ENCODE results near the gene PDIA5. TPM values are rescaled to one million over a fixed set of nuclear protein-coding genes. Genes with fewer than 3 reads are reported as not detected.
A peak's percentile ranks its signal among the peaks of the same experiment; 100 is the strongest.

Gene PDIA5
- total and polyA plus RNA-seq, 7 donors: 4.2 to 23.0 (median 13.9) TPM

DNA sequence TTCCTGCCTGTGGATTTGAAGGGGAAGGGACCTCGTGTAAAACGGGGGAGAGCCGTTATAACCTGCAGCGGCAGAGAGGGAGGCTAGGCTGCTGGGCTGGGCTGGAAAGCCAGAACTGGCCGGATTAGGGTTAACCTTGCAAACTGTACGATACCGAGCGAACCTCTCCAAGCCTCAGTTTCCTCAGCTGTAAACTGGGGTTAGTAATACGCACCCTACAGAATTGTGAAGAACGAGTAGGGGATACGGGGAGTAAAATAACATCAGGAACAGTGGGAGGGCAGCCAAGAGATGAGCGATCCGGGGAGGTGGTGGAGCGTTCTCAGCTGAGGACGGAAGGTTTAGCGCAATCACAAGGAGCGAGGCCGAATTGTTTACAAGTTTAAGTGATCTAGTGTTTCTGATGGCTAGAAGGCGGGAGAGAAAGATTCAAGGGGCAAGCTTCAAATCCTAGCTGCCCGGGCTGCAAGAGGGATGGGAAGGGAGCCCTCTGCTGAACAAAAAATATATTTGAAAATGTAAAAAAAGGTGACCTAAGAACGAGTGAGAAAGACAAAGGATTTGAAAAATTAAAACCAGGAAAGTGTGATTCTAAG, 38.5 kb upstream of the PDIA5 start:
- TF ChIP-seq EP300 (IDR thresholded peaks at IDR 0.05) (no peak), POLR2AphosphoS5 (IDR thresholded peaks at IDR 0.05) (no peak), POLR2A (IDR thresholded peaks at IDR 0.05) (no peak), CTCF (IDR thresholded peaks at IDR 0.05) (peak; percentile 26 to 58 (median 44))
- H3K27ac ChIP-seq: peak overlapping the region in 2 of 4 donors; percentile 1 to 51
- H3K36me3 ChIP-seq: no peaks in the 10 kb centered on the region
- no peaks in the 10 kb centered on the region for H3K9me3 ChIP-seq
- peaks cover 0 to 33% (median 31%) of the 10 kb centered on the region in 4 donors for H3K4me1 ChIP-seq
- peak; percentile 74 for DNase-seq
- 1% methylated on average over 21 of the region's 21 CpGs for WGBS, 2 donors
- peaks cover 12 to 81% (median 38%) of the 10 kb centered on the region in 3 donors for H3K27me3 ChIP-seq
- peak overlapping the region; percentile 27 to 61 (median 52) for H3K4me3 ChIP-seq
- intact Hi-C loops (cut with DNase I): loop anchor here (2.0 to 10.0 kb wide), 5 partner anchors 38 to 231 kb away; partner anchors contain the start of genes PDIA5, SEC22A and SLC49A4

DNA sequence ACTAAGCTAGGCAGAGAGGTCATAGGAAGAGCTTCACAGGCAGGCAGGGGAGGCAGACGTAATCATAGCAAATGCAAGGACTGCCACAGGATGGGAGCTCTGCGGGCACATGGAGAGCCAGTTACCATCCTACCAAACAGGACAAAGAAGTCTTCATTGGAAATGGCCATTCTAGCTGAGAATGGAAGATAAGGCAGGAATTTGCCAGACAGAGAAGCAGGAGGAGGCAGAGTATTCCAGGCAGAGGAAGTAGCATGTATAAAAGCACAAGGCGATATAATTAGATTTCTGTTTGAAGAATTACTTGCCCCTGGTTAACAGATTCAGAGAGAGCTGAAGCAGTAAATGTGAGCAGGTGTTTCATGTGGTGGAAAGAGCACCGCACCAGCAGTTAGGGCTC, 35.8 kb upstream of the PDIA5 start:
- intact Hi-C loops (cut with DNase I): no loop called here
- WGBS, 2 donors: 78 to 80% methylated on average over 4 of the region's 4 CpGs
- no peak for DNase-seq
- Histone ChIP-seq H3K36me3 (no peaks in the 10 kb centered on the region), H3K4me3 (no peak overlapping the region), H3K27ac (no peak overlapping the region), H3K27me3 (peaks cover 12 to 88% (median 46%) of the 10 kb centered on the region in 3 donors), H3K4me1 (peaks cover 0 to 31% (median 29%) of the 10 kb centered on the region in 4 donors), H3K9me3 (no peaks in the 10 kb centered on the region)
- TF ChIP-seq POLR2AphosphoS5 (IDR thresholded peaks at IDR 0.05) (no peak), POLR2A (IDR thresholded peaks at IDR 0.05) (no peak), EP300 (IDR thresholded peaks at IDR 0.05) (no peak), CTCF (IDR thresholded peaks at IDR 0.05) (no peak)

GRCh38 chr3:123032057-123032456, 34.8 kb upstream of the PDIA5 start:
- Histone ChIP-seq H3K4me1 (peaks cover 0 to 21% (median 19%) of the 10 kb centered on the region in 4 donors), H3K4me3 (no peak overlapping the region), H3K36me3 (no peaks in the 10 kb centered on the region), H3K9me3 (no peaks in the 10 kb centered on the region), H3K27ac (no peak overlapping the region), H3K27me3 (peaks cover 9 to 78% (median 36%) of the 10 kb centered on the region in 3 donors)
- peak; percentile 26 for DNase-seq
- WGBS, 2 donors: 56 to 71% methylated on average over 3 of the region's 3 CpGs
- intact Hi-C loops (cut with DNase I): no loop called here
- TF ChIP-seq EP300 (IDR thresholded peaks at IDR 0.05) (no peak), CTCF (IDR thresholded peaks at IDR 0.05) (no peak)

DNA sequence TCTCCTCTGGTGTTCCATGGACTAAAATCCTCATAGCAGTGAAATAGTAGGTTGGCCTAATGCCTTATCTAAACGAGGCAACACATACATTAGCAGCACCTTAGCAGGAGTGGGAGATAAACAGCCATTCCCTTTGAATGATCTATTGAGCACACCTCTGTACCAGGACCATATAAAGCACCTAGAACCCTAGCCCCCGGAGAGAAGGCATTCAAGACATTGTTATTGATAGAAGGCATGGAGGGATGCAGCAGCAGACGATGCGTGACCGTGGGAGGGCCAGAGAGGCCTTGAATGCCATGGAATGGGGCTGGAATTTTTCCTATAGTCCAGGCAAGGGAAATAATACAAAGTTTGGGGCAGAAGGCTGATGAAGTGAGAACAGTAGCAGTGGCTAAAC, 32.7 kb upstream of the PDIA5 start:
- peak; percentile 2 for DNase-seq
- Histone ChIP-seq H3K27me3 (peaks cover 0 to 57% (median 24%) of the 10 kb centered on the region in 3 donors), H3K4me3 (no peak overlapping the region), H3K4me1 (peaks cover 0 to under 1% (median under 1%) of the 10 kb centered on the region in 4 donors), H3K9me3 (no peaks in the 10 kb centered on the region), H3K27ac (no peak overlapping the region), H3K36me3 (no peaks in the 10 kb centered on the region)
- intact Hi-C loops (cut with DNase I): no loop called here
- WGBS, 2 donors: 86 to 92% methylated on average over 5 of the region's 5 CpGs
- TF ChIP-seq CTCF (IDR thresholded peaks at IDR 0.05) (no peak), EP300 (IDR thresholded peaks at IDR 0.05) (no peak), POLR2A (IDR thresholded peaks at IDR 0.05) (no peak), POLR2AphosphoS5 (IDR thresholded peaks at IDR 0.05) (no peak)

- no peak for TF ChIP-seq EP300 (IDR thresholded peaks at IDR 0.05)
- no peak for TF ChIP-seq POLR2A (IDR thresholded peaks at IDR 0.05)
- TF ChIP-seq CTCF (IDR thresholded peaks at IDR 0.05): no peak
- TF ChIP-seq POLR2AphosphoS5 (IDR thresholded peaks at IDR 0.05): no peak
- H3K27ac ChIP-seq: no peak overlapping the region
- no peak overlapping the region for H3K4me3 ChIP-seq
- no peak for DNase-seq
- intact Hi-C loops (cut with DNase I): no loop called here
- no peaks in the 10 kb centered on the region for H3K9me3 ChIP-seq
- no peaks in the 10 kb centered on the region for H3K36me3 ChIP-seq
- no peaks in the 10 kb centered on the region for H3K4me1 ChIP-seq
- WGBS, 2 donors: 85 to 89% methylated on average over 3 of the region's 3 CpGs
- peaks cover 0 to 49% (median 21%) of the 10 kb centered on the region in 3 donors for H3K27me3 ChIP-seq
Observed at GRCh38 chr3:123034996-123035395, 31.8 kb upstream of the PDIA5 start.

Data from sigmoid colon (tissue), 7 donors.